Upper lobe of right lung (tissue), 1 donor: ENCODE data around the gene SHKBP1. TPM values are rescaled to one million over a fixed set of nuclear protein-coding genes. Genes with fewer than 3 reads are reported as not detected.

Experiments used
- ATAC-seq: fragments of 200-7000 bp; cut with Tn5 transposase; one replicate; pipeline ENCODE4 v1.9.1; 2020; ENCODE audit warnings: mild to moderate bottlenecking, moderate library complexity
- DNase-seq: peaks from one replicate; pipeline ENCODE4 v3.0.0-alpha.2; 2020
- H3K27ac ChIP-seq: fragments of 200-600 bp; one replicate; pipeline ENCODE4 v1.8.0; 2022
- H3K27me3 ChIP-seq: fragments of 200-600 bp; one replicate; pipeline ENCODE4 v1.8.0; 2022; ENCODE audit warnings: mild to moderate bottlenecking
- H3K36me3 ChIP-seq: fragments of 200-600 bp; one replicate; pipeline ENCODE4 v1.8.0; 2022
- H3K4me1 ChIP-seq: fragments of 200-600 bp; one replicate; pipeline ENCODE4 v1.8.0; 2022
- H3K4me3 ChIP-seq: fragments of 200-600 bp; one replicate; pipeline ENCODE4 v1.8.0; 2022; ENCODE audit warnings: mild to moderate bottlenecking
- H3K9me3 ChIP-seq: fragments of 200-600 bp; one replicate; pipeline ENCODE4 v1.8.0; 2022
- CTCF ChIP-seq: fragments of 200-600 bp; IDR thresholded peaks from one replicate; pipeline ENCODE4 v1.8.0; 2022; ENCODE audit warnings: antibody characterized with exemption
- intact Hi-C: fragments of 100-400 bp; cut with DNase I; formaldehyde crosslinking; loops from one replicate; pipeline ENCODE4 v1.11.0; 2022
- total RNA-seq: library from RNA; stranded (reverse); fragmentation: NEBNext Ultra II Directional; extraction: Animal tissue kit (Norgen Biotek cat#: 25700); gene quantifications from one replicate; pipeline ENCODE4 v1.2.1, GENCODE V29; 2021
- donor health status: DM: no; HTN: yes; CAD: no; lungs with severe emphysema.

Gene SHKBP1
- total RNA-seq, 1 donor from 2014 or later: 68.1 TPM

DNA sequence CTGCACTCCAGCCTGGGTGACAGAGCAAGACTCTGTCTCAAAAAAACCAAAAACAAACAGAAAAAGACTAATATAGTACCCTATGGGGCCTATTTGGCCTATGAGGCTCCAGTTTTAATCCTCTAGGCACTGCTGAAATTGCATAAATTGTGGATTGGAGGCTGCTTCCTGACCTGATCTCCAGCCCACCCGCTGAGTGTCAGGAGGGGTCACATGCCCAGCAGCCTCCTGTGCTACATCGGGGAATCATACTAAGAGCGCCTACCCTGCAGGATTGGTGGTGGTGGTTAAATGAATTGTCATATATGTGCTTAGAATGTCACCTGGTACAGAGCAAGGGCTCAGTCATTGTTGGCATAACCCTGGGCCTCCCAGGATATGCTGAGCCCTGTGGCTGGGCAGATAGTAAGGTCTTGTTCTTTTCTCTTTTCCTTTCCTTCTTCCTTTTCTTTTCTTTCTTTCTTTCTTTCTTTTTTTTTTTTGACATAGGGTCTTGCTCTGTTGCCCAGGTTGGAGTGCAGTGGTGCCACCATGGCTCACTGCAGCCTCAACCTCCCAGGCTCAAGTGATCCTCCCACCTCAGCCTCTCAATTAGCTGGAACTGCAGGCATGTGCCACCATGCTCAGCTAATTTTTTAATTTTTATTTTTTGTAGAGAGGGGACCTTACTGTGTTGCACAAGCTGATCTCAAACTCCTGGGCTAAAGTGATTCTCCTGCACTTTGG lies 55.8 kb downstream of the SHKBP1 start:
- Histone ChIP-seq H3K36me3 (peaks cover 14% of the 10 kb centered on the region), H3K4me1 (no peaks in the 10 kb centered on the region), H3K27ac (no peak overlapping the region), H3K9me3 (no peaks in the 10 kb centered on the region), H3K4me3 (no peak overlapping the region), H3K27me3 (no peaks in the 10 kb centered on the region)
- TF ChIP-seq CTCF: no peak
- DNase-seq: no peak
- ATAC-seq: no peak
- intact Hi-C loops: no loop called here

DNA sequence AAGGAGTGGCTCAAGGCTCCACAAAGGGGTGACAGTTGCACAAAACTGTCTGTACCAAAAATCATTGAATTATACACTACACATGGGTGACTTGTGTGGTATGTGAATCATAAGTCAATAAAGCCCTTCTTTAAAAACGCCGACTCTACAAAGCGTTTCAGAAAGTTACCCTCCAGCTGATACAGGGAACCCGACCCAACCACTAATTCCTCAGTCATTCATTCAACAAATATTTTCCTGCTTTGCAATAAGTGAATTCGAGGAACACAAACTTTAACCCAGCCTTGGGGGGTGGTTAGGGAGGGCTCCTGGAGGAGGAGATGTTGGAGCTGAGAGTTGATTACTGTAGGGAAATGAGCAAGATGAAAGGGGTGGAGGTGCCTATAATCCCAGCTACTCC lies 56.5 kb downstream of the SHKBP1 start:
- no peak for DNase-seq
- no peak overlapping the region for H3K4me3 ChIP-seq
- no peaks in the 10 kb centered on the region for H3K27me3 ChIP-seq
- H3K9me3 ChIP-seq: no peaks in the 10 kb centered on the region
- intact Hi-C loops: no loop called here
- peaks cover 14% of the 10 kb centered on the region for H3K36me3 ChIP-seq
- H3K27ac ChIP-seq: no peak overlapping the region
- no peaks in the 10 kb centered on the region for H3K4me1 ChIP-seq
- no peak for TF ChIP-seq CTCF
- no peak for ATAC-seq

- Histone ChIP-seq H3K27me3 (no peaks in the 10 kb centered on the region), H3K36me3 (no peaks in the 10 kb centered on the region), H3K4me1 (no peaks in the 10 kb centered on the region), H3K9me3 (no peaks in the 10 kb centered on the region), H3K27ac (no peak overlapping the region), H3K4me3 (no peak overlapping the region)
- no peak for TF ChIP-seq CTCF
- intact Hi-C loops: no loop called here
- no peak for ATAC-seq
- DNase-seq: no peak
Measured at GRCh38 chr19:40638327-40638726, 61.7 kb downstream of the SHKBP1 start.

DNA sequence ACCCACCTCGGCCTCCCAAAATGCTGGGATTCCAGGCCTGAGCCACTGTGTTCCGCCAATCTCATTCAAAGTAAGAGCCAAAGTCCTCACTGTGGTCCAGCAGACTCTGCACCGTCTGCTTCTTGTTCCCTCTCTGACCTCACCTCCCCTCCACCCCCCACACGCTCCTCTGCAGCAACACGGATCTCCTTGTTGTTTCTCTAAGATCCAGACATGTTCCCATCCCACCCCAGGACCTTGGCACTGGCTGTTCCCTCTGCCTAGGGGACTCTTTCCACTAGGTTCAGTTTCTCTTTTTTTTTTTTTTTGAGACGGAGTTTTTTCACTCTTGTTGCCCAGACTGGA lies 62.9 kb downstream of the SHKBP1 start:
- ATAC-seq (no peak), DNase-seq (no peak)
- intact Hi-C loops: no loop called here
- Histone ChIP-seq H3K36me3 (no peaks in the 10 kb centered on the region), H3K4me3 (no peak overlapping the region), H3K27ac (no peak overlapping the region), H3K27me3 (no peaks in the 10 kb centered on the region), H3K9me3 (no peaks in the 10 kb centered on the region), H3K4me1 (no peaks in the 10 kb centered on the region)
- TF ChIP-seq CTCF: no peak

DNA sequence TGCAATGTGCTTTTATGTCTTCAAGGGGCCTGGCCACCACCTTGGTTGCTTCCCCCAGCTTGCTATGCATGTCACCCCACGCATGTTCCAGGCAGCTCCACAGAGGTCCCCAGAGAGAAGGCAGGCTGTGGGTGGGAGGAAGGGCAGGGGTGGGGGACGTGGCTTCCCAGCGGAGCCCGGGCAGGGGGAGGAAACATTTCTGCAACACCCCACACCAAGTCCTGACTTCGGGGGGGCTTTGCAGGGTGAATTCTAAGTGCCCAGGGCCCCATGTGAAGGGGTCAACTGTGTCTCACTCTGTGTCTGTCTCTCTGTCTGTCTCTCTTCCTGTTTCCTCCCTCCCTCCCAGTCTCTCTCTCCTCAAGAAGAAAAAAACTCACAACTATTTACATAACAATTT lies 64.1 kb downstream of the SHKBP1 start:
- peak overlapping the region; percentile 31 for H3K27ac ChIP-seq
- intact Hi-C loops: no loop called here
- no peaks in the 10 kb centered on the region for H3K9me3 ChIP-seq
- no peak for DNase-seq
- H3K36me3 ChIP-seq: no peaks in the 10 kb centered on the region
- ATAC-seq: peak; percentile 53
- H3K4me3 ChIP-seq: no peak overlapping the region
- TF ChIP-seq CTCF: no peak
- H3K4me1 ChIP-seq: peaks cover 3% of the 10 kb centered on the region
- H3K27me3 ChIP-seq: no peaks in the 10 kb centered on the region

Other genes starting within 250 kb of the SHKBP1 start
- 16.1 TPM for gene C19orf47, start 228.5 kb upstream of the SHKBP1 start, total RNA-seq
- gene PLD3, start 228.2 kb upstream of the SHKBP1 start, total RNA-seq: 432 TPM
- 0.64 TPM for gene HIPK4, start 186.7 kb upstream of the SHKBP1 start, total RNA-seq
- gene PRX, start 163.5 kb upstream of the SHKBP1 start, total RNA-seq: 36.2 TPM
- 22.1 TPM for gene SERTAD1, start 150.9 kb upstream of the SHKBP1 start, total RNA-seq
- gene SERTAD3, start 132.5 kb upstream of the SHKBP1 start, total RNA-seq: 32.6 TPM
- gene BLVRB, start 111.1 kb upstream of the SHKBP1 start, total RNA-seq: 132 TPM
- gene SPTBN4, start 109.9 kb upstream of the SHKBP1 start, total RNA-seq: 1.5 TPM
- 430 TPM for gene LTBP4, start 24.5 kb downstream of the SHKBP1 start, total RNA-seq
- gene NUMBL, start 113.8 kb downstream of the SHKBP1 start, total RNA-seq: 19.5 TPM
- gene COQ8B, start 140.0 kb downstream of the SHKBP1 start, total RNA-seq: 43.6 TPM
- 51.6 TPM for gene ITPKC, start 140.2 kb downstream of the SHKBP1 start, total RNA-seq
- gene ACTMAP, start 173.6 kb downstream of the SHKBP1 start, total RNA-seq: 18.5 TPM
- 51.7 TPM for gene SNRPA, start 174.3 kb downstream of the SHKBP1 start, total RNA-seq
- not detected for gene MIA, start 198.6 kb downstream of the SHKBP1 start, total RNA-seq
- gene RAB4B, start 201.4 kb downstream of the SHKBP1 start, total RNA-seq: 45.4 TPM
- gene EGLN2, start 222.3 kb downstream of the SHKBP1 start, total RNA-seq: 173 TPM